Liver (tissue), 9 donors: Measurements from ENCODE around the gene TRPC4. TPM values are rescaled to one million over a fixed set of nuclear protein-coding genes. Genes with fewer than 3 reads are reported as not detected.

Source experiments
- DNase-seq: peaks from one replicate; pipeline ENCODE4 v3.0.0-alpha.2; 2017; ENCODE audit warnings: low spot score
- H3K27ac ChIP-seq, 2 donors: one replicate each; pipeline ENCODE4 v1.7.0; 2013; ENCODE audit warnings: inconsistent platforms in 2 of 2, low read length in 2 of 2, control low read depth in 1 of 2, low read depth in 1 of 2, mild to moderate bottlenecking in 1 of 2
- H3K27me3 ChIP-seq, 4 donors: one replicate each; pipeline versions ENCODE4 v1.6.1 to v1.7.0; 2013; ENCODE audit warnings: low read length in 3 of 4, inconsistent platforms in 1 of 4, mild to moderate bottlenecking in 1 of 4, moderate library complexity in 1 of 4; ENCODE audit not compliant: control insufficient read depth in 4 of 4, insufficient read depth in 4 of 4
- H3K36me3 ChIP-seq, 4 donors: one replicate each; pipeline versions ENCODE4 v1.6.1 to v1.7.0; 2013; ENCODE audit warnings: low read length in 3 of 4, mild to moderate bottlenecking in 3 of 4, low read depth in 1 of 4, moderate library complexity in 1 of 4; ENCODE audit not compliant: control insufficient read depth in 4 of 4, insufficient read depth in 3 of 4
- H3K4me1 ChIP-seq, 4 donors: one replicate each; pipeline versions ENCODE4 v1.6.1 to v1.7.0; 2013; ENCODE audit warnings: low read length in 3 of 4, mild to moderate bottlenecking in 3 of 4, moderate library complexity in 1 of 4; ENCODE audit not compliant: control insufficient read depth in 4 of 4, insufficient read depth in 4 of 4
- H3K4me3 ChIP-seq, 3 donors: one replicate each; pipeline versions ENCODE4 v1.6.1 to v1.7.0; 2013; ENCODE audit warnings: low read length in 3 of 3, control low read depth in 1 of 3, low read depth in 1 of 3, mild to moderate bottlenecking in 1 of 3
- H3K9ac ChIP-seq, 2 donors: one replicate each; pipeline ENCODE4 v1.7.0; 2013; ENCODE audit warnings: low read length in 2 of 2, mild to moderate bottlenecking in 2 of 2, moderate library complexity in 2 of 2, control low read depth in 1 of 2, low read depth in 1 of 2
- H3K9me3 ChIP-seq, 4 donors: one replicate each; pipeline versions ENCODE4 v1.6.1 to v1.7.0; 2013; ENCODE audit warnings: low read length in 3 of 4; ENCODE audit not compliant: control insufficient read depth in 4 of 4
- ATF3 ChIP-seq: IDR thresholded peaks from 2 replicates; pipeline ENCODE4 v1.6.1; 2016; ENCODE audit warnings: antibody characterized with exemption
- CTCF ChIP-seq: fragments of 150-350 bp; IDR thresholded peaks from 2 replicates; pipeline ENCODE4 v1.5.1; 2017; ENCODE audit warnings: improper control_type of control experiment, low read depth, low read length; ENCODE audit not compliant: missing input control
- EGR1 ChIP-seq, 2 donors: IDR thresholded peaks; 2 replicates each; pipeline ENCODE4 v1.6.1; 2016 to 2018; ENCODE audit warnings: antibody characterized with exemption in 2 of 2, low read depth in 2 of 2
- FOXA1 ChIP-seq: IDR thresholded peaks from 2 replicates; pipeline ENCODE4 v1.6.1; 2016; ENCODE audit warnings: antibody characterized with exemption
- FOXA2 ChIP-seq: IDR thresholded peaks from 2 replicates; pipeline ENCODE4 v1.6.1; 2016; ENCODE audit warnings: antibody characterized with exemption
- HNF4A ChIP-seq, 2 donors: conservative IDR thresholded peaks; 2 replicates each; pipeline ENCODE4 v1.6.1; 2016; ENCODE audit warnings: antibody characterized with exemption in 2 of 2, mild to moderate bottlenecking in 2 of 2
- JUND ChIP-seq, 2 donors: IDR thresholded peaks; 2 replicates each; pipeline ENCODE4 v1.6.1; 2016; ENCODE audit warnings: antibody characterized with exemption in 2 of 2
- NR2F2 ChIP-seq: IDR thresholded peaks from 2 replicates; pipeline ENCODE4 v1.6.1; 2016; ENCODE audit warnings: antibody characterized with exemption
- RAD21 ChIP-seq, 2 donors: IDR thresholded peaks; 2 replicates each; pipeline ENCODE4 v1.6.1; 2016; ENCODE audit warnings: antibody characterized with exemption in 2 of 2, mild to moderate bottlenecking in 2 of 2
- REST ChIP-seq: IDR thresholded peaks from 2 replicates; pipeline ENCODE4 v1.6.1; 2016; ENCODE audit warnings: antibody characterized with exemption, mild to moderate bottlenecking
- SP1 ChIP-seq: IDR thresholded peaks from 2 replicates; pipeline ENCODE4 v1.6.1; 2018; ENCODE audit warnings: antibody characterized with exemption, mild to moderate bottlenecking
- TAF1 ChIP-seq: conservative IDR thresholded peaks from 2 replicates; pipeline ENCODE4 v1.6.1; 2016; ENCODE audit warnings: antibody characterized with exemption, mild to moderate bottlenecking
- YY1 ChIP-seq: IDR thresholded peaks from 2 replicates; pipeline ENCODE4 v1.6.1; 2016; ENCODE audit warnings: antibody characterized with exemption, mild to moderate bottlenecking
- WGBS: extraction: QIAGEN DNeasy Blood & Tissue Kit; methylation state at CpG from one replicate; pipeline ENCODE4 v1.1.7; 2013; 5-methylcytosine and 5-hydroxymethylcytosine counted together
- polyA plus RNA-seq, 2 donors: library from polyadenylated mRNA; stranded (reverse) in 1 of 2; unstranded in 1 of 2; fragments of 200-250 nt in 1 of 2; fragments of >200 nt in 1 of 2; fragmentation: Nextera tagmentation in 1 of 2; extraction: Ambion mirVana in 1 of 2; gene quantifications; one replicate each; pipeline versions ENCODE4 v1.2.1 to v1.2.3, GENCODE V29; 2013 to 2015
- total RNA-seq, 2 donors: library from RNA; depleted of rRNA; stranded (reverse); fragments of >200 nt; gene quantifications; one replicate each; pipeline ENCODE4 v1.2.3, GENCODE V29; 2014
- TF ChIP-seq, protein P1 (sequence below): IDR thresholded peaks from 2 replicates; pipeline ENCODE4 v1.6.1; 2016; ENCODE audit warnings: antibody characterized with exemption
- TF ChIP-seq, protein P2 (sequence below): IDR thresholded peaks from 2 replicates; pipeline ENCODE4 v1.6.1; 2016; ENCODE audit warnings: antibody characterized with exemption
- donor health status: healthy.
- donor health status: healthy.
- donor health status: healthy.
- donor health status: healthy.
- donor health status: healthy.

The TRPC4 gene
- total and polyA plus RNA-seq, 4 donors, result 0.04 to 0.17 (median 0.05) TPM; not detected in 1

DNA sequence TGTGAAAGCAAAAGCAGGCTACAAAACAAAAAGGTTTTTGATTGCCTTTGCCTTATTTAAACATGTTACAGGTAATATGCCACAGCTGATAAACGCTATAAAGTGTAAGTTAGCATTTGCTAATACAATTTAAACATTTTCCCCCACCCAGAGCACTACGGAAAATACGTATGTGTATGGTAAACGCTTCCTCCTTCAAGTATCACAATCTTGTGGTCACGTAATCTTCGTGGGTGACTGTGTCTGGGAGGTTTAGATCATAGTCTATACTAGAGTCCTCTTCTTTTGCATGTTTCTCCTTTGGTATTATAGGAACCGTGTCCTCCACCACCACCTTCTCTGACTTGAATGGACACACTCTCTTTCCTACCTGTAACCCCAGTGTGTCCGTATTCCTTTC, 232.9 kb downstream of the TRPC4 start:
- H3K36me3 ChIP-seq, result no peaks in the 10 kb centered on the region
- H3K27ac ChIP-seq, result no peak overlapping the region
- no peaks in the 10 kb centered on the region for H3K4me1 ChIP-seq
- WGBS, result 68% methylated on average over 8 of the region's 8 CpGs
- H3K4me3 ChIP-seq, result no peak overlapping the region
- H3K9me3 ChIP-seq, result no peaks in the 10 kb centered on the region
- no peaks in the 10 kb centered on the region for H3K27me3 ChIP-seq
- TF ChIP-seq, protein P1, sequence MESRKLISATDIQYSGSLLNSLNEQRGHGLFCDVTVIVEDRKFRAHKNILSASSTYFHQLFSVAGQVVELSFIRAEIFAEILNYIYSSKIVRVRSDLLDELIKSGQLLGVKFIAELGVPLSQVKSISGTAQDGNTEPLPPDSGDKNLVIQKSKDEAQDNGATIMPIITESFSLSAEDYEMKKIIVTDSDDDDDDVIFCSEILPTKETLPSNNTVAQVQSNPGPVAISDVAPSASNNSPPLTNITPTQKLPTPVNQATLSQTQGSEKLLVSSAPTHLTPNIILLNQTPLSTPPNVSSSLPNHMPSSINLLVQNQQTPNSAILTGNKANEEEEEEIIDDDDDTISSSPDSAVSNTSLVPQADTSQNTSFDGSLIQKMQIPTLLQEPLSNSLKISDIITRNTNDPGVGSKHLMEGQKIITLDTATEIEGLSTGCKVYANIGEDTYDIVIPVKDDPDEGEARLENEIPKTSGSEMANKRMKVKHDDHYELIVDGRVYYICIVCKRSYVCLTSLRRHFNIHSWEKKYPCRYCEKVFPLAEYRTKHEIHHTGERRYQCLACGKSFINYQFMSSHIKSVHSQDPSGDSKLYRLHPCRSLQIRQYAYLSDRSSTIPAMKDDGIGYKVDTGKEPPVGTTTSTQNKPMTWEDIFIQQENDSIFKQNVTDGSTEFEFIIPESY, result no peak
- TF ChIP-seq YY1 (no peak), JUND (IDR thresholded peaks at IDR 0.05) (no peak), HNF4A (conservative IDR thresholded peaks at IDR 0.05) (no peak), EGR1 (IDR thresholded peaks at IDR 0.05; ENCODE audit: low read depth in 2 of 2) (no peak), REST (no peak), NR2F2 (no peak), TAF1 (no peak), ATF3 (no peak), CTCF (no peak)
- TF ChIP-seq, protein P2, sequence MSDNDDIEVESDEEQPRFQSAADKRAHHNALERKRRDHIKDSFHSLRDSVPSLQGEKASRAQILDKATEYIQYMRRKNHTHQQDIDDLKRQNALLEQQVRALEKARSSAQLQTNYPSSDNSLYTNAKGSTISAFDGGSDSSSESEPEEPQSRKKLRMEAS, result no peak
- no peak for DNase-seq
- no peak overlapping the region for H3K9ac ChIP-seq

- TF ChIP-seq TAF1, result no peak
- no peak for TF ChIP-seq JUND (IDR thresholded peaks at IDR 0.05)
- TF ChIP-seq, protein P1, result no peak
- TF ChIP-seq EGR1 (IDR thresholded peaks at IDR 0.05; ENCODE audit: low read depth in 2 of 2), result no peak
- no peak for TF ChIP-seq RAD21 (IDR thresholded peaks at IDR 0.05)
- TF ChIP-seq ATF3, result no peak
- TF ChIP-seq SP1, result no peak
- TF ChIP-seq FOXA2, result no peak
- no peak for TF ChIP-seq NR2F2
- no peak for TF ChIP-seq FOXA1
- no peaks in the 10 kb centered on the region for H3K27me3 ChIP-seq
- H3K4me1 ChIP-seq, result no peaks in the 10 kb centered on the region
- no peaks in the 10 kb centered on the region for H3K9me3 ChIP-seq
- H3K36me3 ChIP-seq, result no peaks in the 10 kb centered on the region
- no peak for DNase-seq
- H3K4me3 ChIP-seq, result no peak overlapping the region
- no peak overlapping the region for H3K27ac ChIP-seq
- H3K9ac ChIP-seq, result no peak overlapping the region
- WGBS, result 64% methylated on average over 5 of the region's 5 CpGs
Observed at GRCh38 chr13:37632294-37632693, 237.3 kb downstream of the TRPC4 start.
